Embryonic facial prominence (tissue), 1 donor: ENCODE measurements around the gene SYF2.
"Not testable (repeated sequence)": the region's sequence is repeated elsewhere in the genome, so short reads cannot be mapped to it uniquely, and the experiment has no call there.

Experiments
- DNase-seq: peaks from one replicate; pipeline ENCODE4 v3.0.0-alpha.2; 2016; ENCODE audit errors: extremely low spot score

The SYF2 gene

GRCh38 chr1:25232027-25232865, at the start of gene SYF2:
Gene SYF2 (minus strand): TSS chr1:25232502. CDS start chr1:25232467, 35 bp downstream.
- DNase-seq, result peak; percentile 98

- not testable (repeated sequence) for DNase-seq
Measured at GRCh38 chr1:25279693-25280111, 47.4 kb upstream of the SYF2 start.

- DNase-seq, result not testable (repeated sequence)
Measured at GRCh38 chr1:25278790-25279189, 46.5 kb upstream of the SYF2 start.

GRCh38 chr1:25278358-25278757, 46.1 kb upstream of the SYF2 start:
- not testable (repeated sequence) for DNase-seq

GRCh38 chr1:25277295-25277694, 45.0 kb upstream of the SYF2 start:
- DNase-seq, result not testable (repeated sequence)

GRCh38 chr1:25275648-25276047, 43.3 kb upstream of the SYF2 start:
- DNase-seq, result not testable (repeated sequence)

GRCh38 chr1:25272238-25272637, 39.9 kb upstream of the SYF2 start, which contains the start of gene RHD:
Gene RHD (plus strand): TSS chr1:25272509. CDS start chr1:25272548, 39 bp downstream.
- DNase-seq, result not testable (repeated sequence)

GRCh38 chr1:25268143-25268760, 36.0 kb upstream of the SYF2 start:
- DNase-seq, result not testable (repeated sequence)

- peak; percentile 53 for DNase-seq
Measured at GRCh38 chr1:25267288-25268142, 35.2 kb upstream of the SYF2 start.

- DNase-seq, result not testable (repeated sequence)
Measured at GRCh38 chr1:25266554-25267287, 34.4 kb upstream of the SYF2 start.

GRCh38 chr1:25260336-25260735, 28.0 kb upstream of the SYF2 start:
- not testable (repeated sequence) for DNase-seq

- not testable (repeated sequence) for DNase-seq
Measured at GRCh38 chr1:25259813-25260212, 27.5 kb upstream of the SYF2 start.

GRCh38 chr1:25257196-25257595, 24.9 kb upstream of the SYF2 start:
- DNase-seq, result no peak

GRCh38 chr1:25256578-25256965, 24.3 kb upstream of the SYF2 start:
- DNase-seq, result no peak

- DNase-seq, result no peak
Measured at GRCh38 chr1:25255706-25256577, 23.6 kb upstream of the SYF2 start.

- no peak for DNase-seq
Measured at GRCh38 chr1:25253911-25254310, 21.6 kb upstream of the SYF2 start.

GRCh38 chr1:25247829-25248754, 15.8 kb upstream of the SYF2 start:
- DNase-seq, result no peak

- DNase-seq, result peak; percentile 95
Measured at GRCh38 chr1:25247024-25247828, 14.9 kb upstream of the SYF2 start, which contains the start of gene RSRP1. Gene RSRP1 (minus strand): TSS chr1:25247454. CDS start chr1:25246963, 491 bp downstream.
